HL-60 (cell line): ENCODE measurements around the gene ELMO1.

ENCODE experiments used
- DNase-seq, 2 experiments: peaks; one replicate each; pipeline ENCODE4 v3.0.0-alpha.2; 2010 to 2020; ENCODE audit warnings: low read depth in 1 of 2, low spot score in 1 of 2
- H3K27ac ChIP-seq: fragments of 250-450 bp; sonication (Bioruptor Pico); replicated peaks from 2 replicates; pipeline ENCODE4 v1.5.1; 2020; ENCODE audit warnings: mild to moderate bottlenecking, moderate library complexity
- H3K27me3 ChIP-seq: fragments of 250-450 bp; sonication (Bioruptor Pico); 2 replicates; pipeline ENCODE4 v1.5.1; 2021; ENCODE audit warnings: mild to moderate bottlenecking, moderate library complexity; ENCODE audit not compliant: insufficient read depth, poor library complexity, severe bottlenecking
- H3K4me3 ChIP-seq: replicated peaks from 2 replicates; pipeline ENCODE4 v1.5.1; 2011; ENCODE audit warnings: mild to moderate bottlenecking, control low read depth, low read length; ENCODE audit not compliant: insufficient read depth
- CTCF ChIP-seq: IDR thresholded peaks from one replicate; pipeline ENCODE4 v1.5.1; 2011; ENCODE audit warnings: low read length, control low read depth, inconsistent platforms; ENCODE audit not compliant: insufficient read depth
- GABPA ChIP-seq: IDR thresholded peaks from 2 replicates; pipeline ENCODE4 v1.6.1; 2012; ENCODE audit warnings: low read depth
- POLR2AphosphoS5 ChIP-seq: IDR thresholded peaks from 2 replicates; pipeline ENCODE4 v1.6.1; 2012; ENCODE audit warnings: low read depth
- SPI1 ChIP-seq: IDR thresholded peaks from 2 replicates; pipeline ENCODE4 v1.6.1; 2012; ENCODE audit warnings: low read depth, mild to moderate bottlenecking, borderline replicate concordance
- TF ChIP-seq, protein P1 (sequence below): IDR thresholded peaks from 2 replicates; pipeline ENCODE4 v1.6.1; 2012; ENCODE audit warnings: low read depth; ENCODE audit not compliant: insufficient replicate concordance

The ELMO1 gene

DNA sequence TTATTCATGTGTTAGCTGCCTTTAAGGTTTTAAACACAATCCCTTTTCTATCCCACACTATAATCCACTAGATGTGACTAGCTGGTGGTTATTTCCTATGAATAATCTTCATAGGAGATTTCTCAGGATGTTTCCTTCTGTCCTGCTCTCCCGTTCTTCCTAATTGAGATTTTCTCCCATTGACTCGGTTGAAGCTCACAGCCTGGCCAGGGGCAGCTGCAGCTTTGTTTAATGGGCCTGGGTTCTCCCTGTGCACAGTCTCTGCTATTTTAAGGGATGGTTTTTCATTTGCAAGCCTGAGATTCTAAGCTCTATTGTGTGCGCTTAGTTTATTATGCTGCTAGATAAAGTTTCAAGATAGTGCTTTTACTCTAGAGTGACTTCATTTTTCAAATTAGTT is 441.0 kb downstream of the ELMO1 start:
- H3K4me3 ChIP-seq = no peak overlapping the region
- no peak overlapping the region for H3K27ac ChIP-seq
- H3K27me3 ChIP-seq = no peaks in the 10 kb centered on the region
- TF ChIP-seq CTCF = no peak
- no peak for TF ChIP-seq GABPA
- TF ChIP-seq POLR2AphosphoS5 = no peak
- TF ChIP-seq, protein P1, sequence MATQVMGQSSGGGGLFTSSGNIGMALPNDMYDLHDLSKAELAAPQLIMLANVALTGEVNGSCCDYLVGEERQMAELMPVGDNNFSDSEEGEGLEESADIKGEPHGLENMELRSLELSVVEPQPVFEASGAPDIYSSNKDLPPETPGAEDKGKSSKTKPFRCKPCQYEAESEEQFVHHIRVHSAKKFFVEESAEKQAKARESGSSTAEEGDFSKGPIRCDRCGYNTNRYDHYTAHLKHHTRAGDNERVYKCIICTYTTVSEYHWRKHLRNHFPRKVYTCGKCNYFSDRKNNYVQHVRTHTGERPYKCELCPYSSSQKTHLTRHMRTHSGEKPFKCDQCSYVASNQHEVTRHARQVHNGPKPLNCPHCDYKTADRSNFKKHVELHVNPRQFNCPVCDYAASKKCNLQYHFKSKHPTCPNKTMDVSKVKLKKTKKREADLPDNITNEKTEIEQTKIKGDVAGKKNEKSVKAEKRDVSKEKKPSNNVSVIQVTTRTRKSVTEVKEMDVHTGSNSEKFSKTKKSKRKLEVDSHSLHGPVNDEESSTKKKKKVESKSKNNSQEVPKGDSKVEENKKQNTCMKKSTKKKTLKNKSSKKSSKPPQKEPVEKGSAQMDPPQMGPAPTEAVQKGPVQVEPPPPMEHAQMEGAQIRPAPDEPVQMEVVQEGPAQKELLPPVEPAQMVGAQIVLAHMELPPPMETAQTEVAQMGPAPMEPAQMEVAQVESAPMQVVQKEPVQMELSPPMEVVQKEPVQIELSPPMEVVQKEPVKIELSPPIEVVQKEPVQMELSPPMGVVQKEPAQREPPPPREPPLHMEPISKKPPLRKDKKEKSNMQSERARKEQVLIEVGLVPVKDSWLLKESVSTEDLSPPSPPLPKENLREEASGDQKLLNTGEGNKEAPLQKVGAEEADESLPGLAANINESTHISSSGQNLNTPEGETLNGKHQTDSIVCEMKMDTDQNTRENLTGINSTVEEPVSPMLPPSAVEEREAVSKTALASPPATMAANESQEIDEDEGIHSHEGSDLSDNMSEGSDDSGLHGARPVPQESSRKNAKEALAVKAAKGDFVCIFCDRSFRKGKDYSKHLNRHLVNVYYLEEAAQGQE = no peak
- TF ChIP-seq SPI1 = no peak
- DNase-seq = no peak

DNA sequence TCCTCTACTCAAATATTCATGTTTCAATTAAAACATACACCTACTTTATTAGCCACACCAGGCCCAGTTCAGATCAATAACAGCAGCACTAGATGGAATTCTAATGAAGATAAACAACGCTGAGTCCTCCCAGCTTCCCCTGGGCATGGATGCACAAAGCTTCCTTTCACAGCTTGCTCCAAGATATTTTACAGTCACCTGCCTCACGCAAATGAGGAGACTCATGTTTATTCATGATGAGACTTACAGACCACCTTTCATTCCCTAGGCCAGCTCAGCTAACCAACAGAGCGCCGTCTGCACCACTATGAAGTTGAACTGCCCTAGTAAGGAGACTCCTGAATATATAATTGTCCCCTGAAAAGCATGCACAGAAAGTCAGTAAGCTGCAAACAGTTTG is 441.4 kb downstream of the ELMO1 start:
- no peaks in the 10 kb centered on the region for H3K27me3 ChIP-seq
- no peak overlapping the region for H3K4me3 ChIP-seq
- no peak overlapping the region for H3K27ac ChIP-seq
- DNase-seq = no peak
- TF ChIP-seq GABPA (no peak), CTCF (no peak), POLR2AphosphoS5 (no peak), SPI1 (no peak)
- TF ChIP-seq, protein P1 = no peak

DNA sequence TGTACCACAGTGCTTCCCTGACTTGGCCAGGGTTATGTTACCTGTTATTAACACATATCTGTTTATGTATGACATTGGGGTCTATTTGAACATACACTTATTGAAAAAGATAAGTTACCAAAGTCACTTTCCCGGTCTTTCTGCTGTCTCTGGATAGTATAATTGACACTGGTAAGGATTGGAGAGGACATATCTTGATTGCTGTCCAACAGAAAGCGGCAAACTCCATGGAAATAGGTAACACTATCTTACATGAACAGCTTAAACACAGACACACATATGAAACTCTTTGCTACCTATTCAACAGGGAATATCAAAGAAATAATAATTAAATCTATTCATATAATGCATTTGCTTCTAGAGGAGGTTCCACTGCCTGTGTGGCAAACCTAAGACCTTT is 441.9 kb downstream of the ELMO1 start:
- TF ChIP-seq POLR2AphosphoS5 = no peak
- no peak for TF ChIP-seq GABPA
- no peak for TF ChIP-seq SPI1
- TF ChIP-seq, protein P1 = no peak
- TF ChIP-seq CTCF = no peak
- Histone ChIP-seq H3K4me3 (no peak overlapping the region), H3K27me3 (no peaks in the 10 kb centered on the region), H3K27ac (no peak overlapping the region)
- no peak for DNase-seq
